GM10248 (cell line): Measurements from ENCODE around the gene ANK3.

Source experiments
- CTCF ChIA-PET: fragments of 300-600 bp; sonication (Branson Sonifier 250); formaldehyde crosslinking; extraction: SDS; loops from one replicate; lab custom pipeline; 2021; ENCODE audit warnings: antibody characterized with exemption; lab: Yijun Ruan, JAX
- POLR2A ChIA-PET: fragments of 350-650 bp; sonication (Branson Sonifier 250); formaldehyde crosslinking; extraction: SDS; loops from one replicate; lab custom pipeline; 2020; ENCODE audit warnings: antibody characterized with exemption; lab: Yijun Ruan, JAX
- DNase-seq: peaks from one replicate; pipeline ENCODE4 v3.0.0; 2012; ENCODE audit errors: extremely low spot score
- CTCF ChIP-seq: IDR thresholded peaks from 2 replicates; pipeline ENCODE4 v1.5.1; 2012; ENCODE audit warnings: mild to moderate bottlenecking, low read depth; ENCODE audit errors: extremely low read depth, missing control alignments, control extremely low read depth

ANK3 gene

GRCh38 chr10:60171436-60172013, 218.2 kb downstream of the ANK3 start:
- CTCF ChIA-PET, result interaction anchor here (1.1 to 1.4 kb wide), 3 partner anchors 11 to 67 kb away, joined by 3 read pairs; no protein-coding TSS in a partner anchor
- POLR2A ChIA-PET, result no interaction called here
- DNase-seq, result no peak
- TF ChIP-seq CTCF, result no peak

- CTCF ChIA-PET, result interaction anchor here (1.1 to 1.4 kb wide), 3 partner anchors 35 to 68 kb away, joined by 3 read pairs; no protein-coding TSS in a partner anchor
- TF ChIP-seq CTCF, result no peak
- POLR2A ChIA-PET, result no interaction called here
- DNase-seq, result no peak
These were observed 219.4 kb downstream of the ANK3 start for GRCh38 chr10:60170250-60170649.

GRCh38 chr10:60169111-60169510, 220.6 kb downstream of the ANK3 start:
- no peak for TF ChIP-seq CTCF

GRCh38 chr10:60167050-60167449, 222.6 kb downstream of the ANK3 start:
- DNase-seq, result no peak
- no peak for TF ChIP-seq CTCF
- CTCF ChIA-PET, result no interaction called here
- POLR2A ChIA-PET, result no interaction called here

More at GRCh38 chr10:60169111-60169510, 220.6 kb downstream of the ANK3 start:
- CTCF ChIA-PET, result no interaction called here
- no peak for DNase-seq
- POLR2A ChIA-PET, result no interaction called here

- no peak for TF ChIP-seq CTCF
- POLR2A ChIA-PET, result no interaction called here
- CTCF ChIA-PET, result interaction anchor here (1.0 kb wide), 1 partner anchor 10 kb away, joined by 5 read pairs; no protein-coding TSS in a partner anchor
- no peak for DNase-seq
These were observed 225.9 kb downstream of the ANK3 start for GRCh38 chr10:60163786-60164185.

GRCh38 chr10:60162631-60163030, 227.0 kb downstream of the ANK3 start:
- no peak for DNase-seq

More at GRCh38 chr10:60162631-60163030, 227.0 kb downstream of the ANK3 start:
- POLR2A ChIA-PET, result no interaction called here
- CTCF ChIA-PET, result interaction anchor here (1.0 kb wide), 1 partner anchor 23 kb away, joined by 3 read pairs; no protein-coding TSS in a partner anchor
- no peak for TF ChIP-seq CTCF
